ACC112 (cell line): ENCODE data around the gene NEK7.

Source experiments
- H2AFZ ChIP-seq: fragments of 200-600 bp; sonication (generic); one replicate; pipeline ENCODE4 v1.6.0; 2017; ENCODE audit warnings: antibody characterized with exemption, low read length; ENCODE audit not compliant: unreplicated experiment
- H3K27ac ChIP-seq: fragments of 200-600 bp; sonication (generic); 2 replicates; pipeline ENCODE4 v1.5.1; 2014; ENCODE audit warnings: low read depth, mild to moderate bottlenecking, antibody characterized with exemption, low read length, moderate library complexity
- H3K27me3 ChIP-seq: fragments of 200-600 bp; sonication (generic); 2 replicates; pipeline ENCODE4 v1.6.1; 2014; ENCODE audit warnings: mild to moderate bottlenecking, antibody characterized with exemption, low read length, moderate library complexity, mixed read lengths; ENCODE audit not compliant: insufficient read depth
- H3K36me3 ChIP-seq: fragments of 200-600 bp; sonication (generic); 2 replicates; pipeline ENCODE4 v1.6.1; 2016; ENCODE audit warnings: mild to moderate bottlenecking, antibody characterized with exemption, low read length, moderate library complexity, mixed read lengths; ENCODE audit not compliant: insufficient read depth
- H3K4me1 ChIP-seq: fragments of 200-600 bp; sonication (generic); one replicate; pipeline ENCODE4 v1.6.1; 2016; ENCODE audit warnings: low read length, mixed read lengths; ENCODE audit not compliant: insufficient read depth, unreplicated experiment, control insufficient read depth
- H3K4me3 ChIP-seq: fragments of 200-600 bp; sonication (generic); 2 replicates; pipeline ENCODE4 v1.5.1; 2014; ENCODE audit warnings: mild to moderate bottlenecking, low read depth, low read length
- H3K79me2 ChIP-seq: fragments of 200-600 bp; sonication (generic); one replicate; pipeline ENCODE4 v1.6.0; 2016; ENCODE audit warnings: low read length; ENCODE audit not compliant: control insufficient read depth, unreplicated experiment, insufficient read depth

NEK7 gene

GRCh38 chr1:198141668-198142351 is 15.0 kb upstream of the NEK7 start:
- no peak overlapping the region for H2AFZ ChIP-seq
- H3K36me3 ChIP-seq, result no peaks in the 10 kb centered on the region

GRCh38 chr1:198143797-198144196 is 13.0 kb upstream of the NEK7 start:
- no peak overlapping the region for H2AFZ ChIP-seq
- no peaks in the 10 kb centered on the region for H3K79me2 ChIP-seq
- H3K27ac ChIP-seq, result no peak overlapping the region
- H3K4me1 ChIP-seq, result no peaks in the 10 kb centered on the region
- no peaks in the 10 kb centered on the region for H3K36me3 ChIP-seq
- no peak overlapping the region for H3K4me3 ChIP-seq
- no peaks in the 10 kb centered on the region for H3K27me3 ChIP-seq

More at GRCh38 chr1:198141668-198142351, 15.0 kb upstream of the NEK7 start:
- H3K79me2 ChIP-seq, result no peaks in the 10 kb centered on the region
- H3K27ac ChIP-seq, result no peak overlapping the region
- H3K27me3 ChIP-seq, result no peaks in the 10 kb centered on the region
- H3K4me3 ChIP-seq, result no peak overlapping the region
- H3K4me1 ChIP-seq, result no peaks in the 10 kb centered on the region

GRCh38 chr1:198147216-198147615 is 9.6 kb upstream of the NEK7 start:
- no peaks in the 10 kb centered on the region for H3K79me2 ChIP-seq
- H3K4me3 ChIP-seq, result no peak overlapping the region
- H3K27ac ChIP-seq, result no peak overlapping the region
- peaks cover 4% of the 10 kb centered on the region for H3K4me1 ChIP-seq
- no peaks in the 10 kb centered on the region for H3K36me3 ChIP-seq
- no peaks in the 10 kb centered on the region for H3K27me3 ChIP-seq
- no peak overlapping the region for H2AFZ ChIP-seq

- no peak overlapping the region for H2AFZ ChIP-seq
Observed at GRCh38 chr1:198150369-198150768, 6.4 kb upstream of the NEK7 start.

GRCh38 chr1:198151688-198152087 is 5.1 kb upstream of the NEK7 start:
- Histone ChIP-seq H3K4me3 (no peak overlapping the region), H3K36me3 (no peaks in the 10 kb centered on the region), H2AFZ (no peak overlapping the region), H3K79me2 (peaks cover 9% of the 10 kb centered on the region), H3K27me3 (no peaks in the 10 kb centered on the region), H3K27ac (no peak overlapping the region), H3K4me1 (peaks cover 33% of the 10 kb centered on the region)

More at GRCh38 chr1:198150369-198150768, 6.4 kb upstream of the NEK7 start:
- H3K27ac ChIP-seq, result no peak overlapping the region
- H3K79me2 ChIP-seq, result no peaks in the 10 kb centered on the region
- H3K4me3 ChIP-seq, result no peak overlapping the region
- peaks cover 25% of the 10 kb centered on the region for H3K4me1 ChIP-seq
- H3K36me3 ChIP-seq, result no peaks in the 10 kb centered on the region
- no peaks in the 10 kb centered on the region for H3K27me3 ChIP-seq

GRCh38 chr1:198153103-198153502 is 3.7 kb upstream of the NEK7 start:
- H2AFZ ChIP-seq, result no peak overlapping the region
- no peaks in the 10 kb centered on the region for H3K36me3 ChIP-seq
- no peaks in the 10 kb centered on the region for H3K27me3 ChIP-seq
- H3K4me3 ChIP-seq, result no peak overlapping the region
- peaks cover 33% of the 10 kb centered on the region for H3K4me1 ChIP-seq
- H3K27ac ChIP-seq, result no peak overlapping the region
- H3K79me2 ChIP-seq, result peaks cover 19% of the 10 kb centered on the region

GRCh38 chr1:198153804-198154203 is 3.0 kb upstream of the NEK7 start:
- H3K4me1 ChIP-seq, result peaks cover 33% of the 10 kb centered on the region
- H3K27ac ChIP-seq, result no peak overlapping the region
- H2AFZ ChIP-seq, result no peak overlapping the region

GRCh38 chr1:198155253-198155652 is 1.5 kb upstream of the NEK7 start:
- Histone ChIP-seq H3K4me1 (peaks cover 38% of the 10 kb centered on the region), H3K27ac (no peak overlapping the region), H2AFZ (no peak overlapping the region)

More at GRCh38 chr1:198153804-198154203, 3.0 kb upstream of the NEK7 start:
- Histone ChIP-seq H3K27me3 (no peaks in the 10 kb centered on the region), H3K79me2 (peaks cover 26% of the 10 kb centered on the region), H3K36me3 (no peaks in the 10 kb centered on the region), H3K4me3 (no peak overlapping the region)

GRCh38 chr1:198156111-198156744 is 570 bp upstream of the NEK7 start:
- Histone ChIP-seq H3K4me3 (peak overlapping the region; percentile 85), H3K36me3 (no peaks in the 10 kb centered on the region), H3K4me1 (peaks cover 48% of the 10 kb centered on the region), H2AFZ (peak overlapping the region; percentile 98), H3K27ac (peak overlapping the region; percentile 78), H3K79me2 (peaks cover 51% of the 10 kb centered on the region), H3K27me3 (no peaks in the 10 kb centered on the region)

More at GRCh38 chr1:198155253-198155652, 1.5 kb upstream of the NEK7 start:
- Histone ChIP-seq H3K79me2 (peaks cover 41% of the 10 kb centered on the region), H3K36me3 (no peaks in the 10 kb centered on the region), H3K4me3 (no peak overlapping the region), H3K27me3 (no peaks in the 10 kb centered on the region)

GRCh38 chr1:198157241-198157846 is 546 bp downstream of the NEK7 start:
- H3K79me2 ChIP-seq, result peaks cover 62% of the 10 kb centered on the region
- peak overlapping the region; percentile 87 for H2AFZ ChIP-seq
- H3K36me3 ChIP-seq, result 0 out of 2 replicates have a peak, but pooled peaks cover 3% of the 10 kb centered on the region
- peaks cover 55% of the 10 kb centered on the region for H3K4me1 ChIP-seq
- H3K4me3 ChIP-seq, result peak overlapping the region; percentile 85
- peak overlapping the region; percentile 78 for H3K27ac ChIP-seq
- H3K27me3 ChIP-seq, result no peaks in the 10 kb centered on the region
